Fibroblast of the aortic adventitia (primary cell): ENCODE results near the gene EDEM2. TPM values are rescaled to one million over a fixed set of nuclear protein-coding genes. Genes with fewer than 3 reads are reported as not detected.
"Not testable (repeated sequence)": the region's sequence is repeated elsewhere in the genome, so short reads cannot be mapped to it uniquely, and the experiment has no call there.

Source experiments
- DNase-seq: peaks from one replicate; pipeline ENCODE4 v3.0.0-alpha.2; 2010; ENCODE audit warnings: low read depth
- H3K4me3 ChIP-seq: 2 replicates; pipeline ENCODE4 v1.5.1; 2011; ENCODE audit warnings: low read depth, mild to moderate bottlenecking, control low read depth, low read length, moderate library complexity
- total RNA-seq: library from RNA; depleted of rRNA; stranded (reverse); fragments of >200 nt; gene quantifications from 2 replicates; pipeline ENCODE4 v1.2.3, GENCODE V29; 2012; ENCODE audit warnings: low replicate concordance
- TF ChIP-seq, protein P1 (sequence below): IDR thresholded peaks from 2 replicates; pipeline ENCODE4 v1.5.1; 2011; ENCODE audit warnings: mild to moderate bottlenecking, low read length, control low read depth, inconsistent platforms; ENCODE audit not compliant: insufficient read depth

Gene EDEM2, protein sequence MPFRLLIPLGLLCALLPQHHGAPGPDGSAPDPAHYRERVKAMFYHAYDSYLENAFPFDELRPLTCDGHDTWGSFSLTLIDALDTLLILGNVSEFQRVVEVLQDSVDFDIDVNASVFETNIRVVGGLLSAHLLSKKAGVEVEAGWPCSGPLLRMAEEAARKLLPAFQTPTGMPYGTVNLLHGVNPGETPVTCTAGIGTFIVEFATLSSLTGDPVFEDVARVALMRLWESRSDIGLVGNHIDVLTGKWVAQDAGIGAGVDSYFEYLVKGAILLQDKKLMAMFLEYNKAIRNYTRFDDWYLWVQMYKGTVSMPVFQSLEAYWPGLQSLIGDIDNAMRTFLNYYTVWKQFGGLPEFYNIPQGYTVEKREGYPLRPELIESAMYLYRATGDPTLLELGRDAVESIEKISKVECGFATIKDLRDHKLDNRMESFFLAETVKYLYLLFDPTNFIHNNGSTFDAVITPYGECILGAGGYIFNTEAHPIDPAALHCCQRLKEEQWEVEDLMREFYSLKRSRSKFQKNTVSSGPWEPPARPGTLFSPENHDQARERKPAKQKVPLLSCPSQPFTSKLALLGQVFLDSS
- 16.7 and 34.1 TPM in 2 replicates for total RNA-seq

DNA sequence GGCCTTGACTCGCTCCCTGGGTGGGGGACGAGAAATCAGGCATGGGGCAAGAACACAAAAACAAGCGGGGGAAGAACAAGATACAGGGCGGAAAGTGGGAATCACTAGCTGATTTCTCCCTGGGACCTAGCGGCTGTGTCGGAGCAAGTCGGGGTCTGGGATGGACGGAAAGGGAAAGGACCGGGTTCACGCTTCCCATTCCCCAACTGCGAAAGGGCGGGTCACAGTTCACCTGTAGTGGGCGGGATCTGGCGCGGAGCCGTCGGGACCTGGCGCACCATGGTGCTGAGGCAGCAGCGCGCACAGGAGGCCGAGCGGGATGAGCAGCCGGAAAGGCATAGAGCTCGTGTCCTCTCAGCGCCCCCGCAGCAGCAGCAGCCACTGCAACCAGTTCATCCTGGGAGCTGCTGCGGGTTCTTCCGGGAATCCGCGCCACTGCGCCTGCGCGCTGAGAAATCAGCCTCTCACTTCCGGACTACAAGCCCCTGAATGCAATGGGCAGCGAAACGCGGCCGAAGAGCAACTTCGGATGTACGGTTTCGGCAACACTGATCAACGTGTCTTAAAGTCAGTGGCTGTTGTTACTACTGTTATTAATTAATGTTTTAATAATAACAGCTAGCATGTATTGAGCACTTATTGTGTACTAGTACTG lies at the start of gene EDEM2:
Gene EDEM2, minus strand, starts transcription at position 417 of the 655 bp plus-strand sequence. Its CDS starts 78 bp downstream, at position 339.
- peak; percentile 96 for DNase-seq
- peak within 1 kb of the TSS; percentile 97 for H3K4me3 ChIP-seq
- TF ChIP-seq, protein P1, sequence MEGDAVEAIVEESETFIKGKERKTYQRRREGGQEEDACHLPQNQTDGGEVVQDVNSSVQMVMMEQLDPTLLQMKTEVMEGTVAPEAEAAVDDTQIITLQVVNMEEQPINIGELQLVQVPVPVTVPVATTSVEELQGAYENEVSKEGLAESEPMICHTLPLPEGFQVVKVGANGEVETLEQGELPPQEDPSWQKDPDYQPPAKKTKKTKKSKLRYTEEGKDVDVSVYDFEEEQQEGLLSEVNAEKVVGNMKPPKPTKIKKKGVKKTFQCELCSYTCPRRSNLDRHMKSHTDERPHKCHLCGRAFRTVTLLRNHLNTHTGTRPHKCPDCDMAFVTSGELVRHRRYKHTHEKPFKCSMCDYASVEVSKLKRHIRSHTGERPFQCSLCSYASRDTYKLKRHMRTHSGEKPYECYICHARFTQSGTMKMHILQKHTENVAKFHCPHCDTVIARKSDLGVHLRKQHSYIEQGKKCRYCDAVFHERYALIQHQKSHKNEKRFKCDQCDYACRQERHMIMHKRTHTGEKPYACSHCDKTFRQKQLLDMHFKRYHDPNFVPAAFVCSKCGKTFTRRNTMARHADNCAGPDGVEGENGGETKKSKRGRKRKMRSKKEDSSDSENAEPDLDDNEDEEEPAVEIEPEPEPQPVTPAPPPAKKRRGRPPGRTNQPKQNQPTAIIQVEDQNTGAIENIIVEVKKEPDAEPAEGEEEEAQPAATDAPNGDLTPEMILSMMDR: no peak

DNA sequence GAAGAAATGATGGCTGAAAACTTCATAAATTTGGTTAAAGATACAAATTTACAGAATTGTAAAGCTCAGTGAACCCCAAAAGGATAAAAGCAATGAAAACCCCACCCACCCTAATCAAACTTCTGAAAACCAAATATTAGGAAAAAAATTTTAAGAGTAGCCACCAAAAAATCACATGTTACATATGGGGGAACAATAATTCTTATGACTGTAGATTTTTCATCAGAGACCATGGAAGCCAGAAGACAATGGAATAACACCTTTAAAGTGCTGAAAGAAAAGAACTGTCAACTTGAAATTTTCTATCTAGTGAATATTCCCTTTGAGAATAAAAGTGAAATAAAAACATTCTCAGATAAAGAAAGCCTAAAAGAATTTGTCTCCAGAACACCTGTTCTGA lies 49.2 kb upstream of the EDEM2 start:
- no peak for DNase-seq
- TF ChIP-seq, protein P1: no peak
- H3K4me3 ChIP-seq: no peak overlapping the region

DNA sequence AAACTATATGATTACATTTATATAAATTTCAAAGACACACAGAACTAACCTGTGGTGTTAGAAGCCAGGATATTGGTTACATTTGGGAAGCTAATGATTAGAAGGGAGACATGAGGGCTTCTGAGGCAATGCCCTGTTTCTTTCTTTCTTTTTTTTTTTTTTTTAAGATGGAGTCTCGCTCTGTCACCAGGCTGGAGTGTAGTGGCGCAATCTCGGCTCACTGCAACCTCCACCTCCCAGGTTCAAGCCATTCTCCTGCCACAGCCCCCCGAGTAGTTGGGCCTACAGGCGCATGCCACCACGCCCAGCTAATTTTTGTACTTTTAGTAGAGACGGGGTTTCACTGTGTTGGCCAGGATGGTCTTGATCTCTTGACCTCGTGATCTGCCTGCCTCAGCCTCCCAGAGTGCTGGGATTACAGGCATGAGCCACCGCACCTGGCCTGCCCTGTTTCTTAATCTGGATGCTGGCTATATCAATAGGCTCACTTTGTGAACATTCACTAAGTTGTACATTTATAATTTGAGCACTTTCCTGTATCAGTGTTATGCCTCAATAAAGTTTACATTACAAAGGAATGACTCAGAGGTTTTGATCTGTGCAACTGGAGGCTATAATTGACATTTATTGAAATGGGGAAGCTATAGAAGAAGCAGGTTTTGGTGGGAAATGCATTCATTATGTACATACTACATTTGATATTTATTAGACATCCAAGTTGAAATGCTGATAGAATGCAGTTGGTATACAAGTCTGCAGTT lies 46.1 kb upstream of the EDEM2 start:
- not testable (repeated sequence) for DNase-seq

DNA sequence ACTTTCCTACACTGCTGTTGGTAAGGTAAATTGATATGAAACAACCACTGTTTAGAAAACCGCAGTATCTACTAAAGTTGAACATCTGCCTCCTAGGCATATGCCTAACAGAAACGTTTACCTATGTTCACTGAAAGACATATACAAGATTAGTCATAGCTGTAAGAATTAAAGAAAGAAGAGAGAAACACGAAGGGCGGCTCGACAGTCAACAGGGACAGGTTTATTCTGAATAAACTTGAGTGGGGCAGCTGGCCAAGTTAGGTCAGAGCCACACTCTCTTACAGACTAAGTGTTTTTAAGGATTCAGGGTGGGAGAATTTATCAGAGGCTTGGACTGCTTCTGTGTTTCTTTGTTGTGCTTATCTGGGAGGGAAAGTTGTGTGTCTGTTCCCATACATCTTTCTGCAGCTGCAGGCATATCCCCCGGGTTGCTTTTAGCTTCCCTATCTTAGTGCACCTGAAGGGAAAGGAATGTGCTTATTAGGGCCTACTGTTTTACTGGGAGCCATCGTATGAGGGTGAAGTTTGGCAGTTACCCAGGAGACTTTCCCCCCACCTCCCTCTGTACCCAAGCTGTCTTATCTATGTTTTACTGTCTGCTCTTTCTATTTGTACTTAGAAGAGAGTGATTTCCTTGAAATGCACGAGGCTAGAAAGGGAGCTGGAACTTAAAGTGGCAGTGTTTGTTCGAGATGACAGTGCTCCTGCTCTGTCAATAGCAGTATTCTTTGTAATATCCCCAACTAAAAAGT lies 45.2 kb upstream of the EDEM2 start:
- TF ChIP-seq, protein P1: no peak
- no peak for DNase-seq
- H3K4me3 ChIP-seq: no peak overlapping the region

More for the DNA sequence above, 46.1 kb upstream of the EDEM2 start:
- not testable (repeated sequence) for H3K4me3 ChIP-seq

DNA sequence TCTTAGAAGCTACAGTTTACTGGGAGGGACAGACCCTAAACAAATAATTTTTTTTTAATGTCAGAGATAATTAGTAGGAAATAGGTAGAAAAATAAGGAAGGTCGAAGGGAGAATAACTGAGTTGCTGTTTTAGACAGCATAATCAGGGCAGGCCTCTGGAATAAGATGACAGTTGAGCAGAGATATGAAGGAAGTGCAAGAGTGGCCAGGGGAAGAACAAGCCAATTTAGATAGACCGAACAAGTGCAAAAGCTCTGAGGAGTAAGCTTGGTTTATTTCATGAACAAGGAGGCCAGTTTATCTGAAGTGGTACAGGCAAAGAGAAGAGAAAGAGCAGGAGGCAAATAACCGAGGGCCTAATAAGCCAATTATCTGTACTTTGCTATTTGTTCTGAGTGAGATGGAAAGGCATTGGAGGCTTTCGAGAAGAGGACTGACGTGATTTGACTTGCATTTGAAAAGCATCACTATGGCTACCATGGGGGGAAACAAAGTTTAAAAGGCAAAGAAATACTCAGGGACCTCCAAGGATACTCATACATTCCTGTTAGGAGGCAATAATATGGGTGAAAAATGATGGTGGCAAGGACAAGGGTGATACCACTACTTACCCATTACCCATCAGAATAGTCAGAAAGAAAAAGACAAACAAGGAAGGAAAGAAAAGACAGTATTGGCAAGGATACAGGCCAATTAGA lies 44.4 kb upstream of the EDEM2 start:
- TF ChIP-seq, protein P1: no peak
- H3K4me3 ChIP-seq: no peak overlapping the region
- no peak for DNase-seq

DNA sequence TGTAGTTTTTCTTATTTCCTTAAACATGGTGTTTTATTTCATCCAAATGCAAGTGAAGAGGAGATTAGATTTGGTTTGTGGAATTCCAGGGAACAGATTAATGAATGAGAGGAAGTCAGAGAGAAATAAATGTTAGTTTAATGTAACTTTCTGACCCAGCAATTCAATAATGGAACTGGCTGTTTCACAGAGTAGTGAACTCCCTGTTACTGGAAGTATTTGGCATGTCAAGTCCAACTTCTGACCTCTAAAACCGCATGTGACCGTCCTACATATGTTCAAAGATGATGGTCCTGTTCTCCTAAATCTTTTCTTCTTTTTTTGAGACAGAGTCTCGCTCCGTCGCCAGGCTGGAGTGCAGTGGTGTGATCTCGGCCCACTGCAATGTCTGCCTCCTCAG lies 43.4 kb upstream of the EDEM2 start:
- H3K4me3 ChIP-seq: no peak overlapping the region
- DNase-seq: no peak
- TF ChIP-seq, protein P1: no peak

DNA sequence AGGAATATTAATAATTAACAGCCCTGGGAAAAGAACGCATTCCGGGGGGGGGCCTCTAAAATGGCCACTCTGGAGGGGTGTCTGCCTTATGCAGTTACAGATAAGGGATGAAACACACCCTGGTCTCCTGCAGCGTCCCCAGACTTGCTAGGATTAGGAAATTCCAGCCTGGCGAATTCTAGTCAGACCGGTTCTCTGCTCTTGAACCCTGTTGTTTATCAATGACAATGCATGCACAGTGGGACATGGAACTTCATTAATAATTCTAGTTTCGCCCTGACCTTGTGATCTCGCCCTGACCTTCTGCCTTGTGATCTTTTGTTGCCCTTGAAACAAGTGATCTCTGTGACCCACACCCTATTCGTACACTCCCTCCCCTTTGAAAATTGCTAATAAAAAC lies 42.1 kb upstream of the EDEM2 start:
- H3K4me3 ChIP-seq, DNase-seq: not testable (repeated sequence)
